ENCODE measurements around the gene MGAT3.

DNA sequence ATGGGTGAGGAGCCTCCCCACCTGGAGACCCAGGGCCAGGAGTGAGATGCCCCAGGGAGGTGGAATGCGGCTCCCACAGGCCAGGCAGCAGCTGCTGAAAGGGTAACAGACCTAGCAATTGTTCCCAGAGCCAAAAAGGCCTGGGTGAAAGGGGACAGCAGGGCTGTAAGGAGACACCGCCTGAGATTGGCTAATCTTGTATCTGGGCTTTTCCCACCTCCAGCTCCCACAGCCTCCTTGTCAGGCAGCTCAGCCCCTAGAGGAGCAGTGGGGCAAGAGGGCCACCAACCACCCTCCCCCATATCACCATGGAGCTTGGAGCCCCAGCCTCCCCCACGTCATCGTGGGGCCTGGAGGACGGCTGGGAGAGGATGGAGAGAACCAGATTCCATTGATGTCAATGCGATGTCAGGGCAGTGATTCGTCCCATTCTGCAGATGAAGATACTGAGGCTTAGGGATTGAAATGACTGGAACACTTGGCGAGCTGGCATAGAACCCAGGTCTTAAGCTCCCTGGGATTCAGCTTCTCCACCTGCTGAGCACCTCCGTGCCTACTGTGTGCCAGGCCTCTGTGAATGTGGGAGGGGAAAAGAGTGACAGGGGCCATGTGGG is 2.9 kb upstream of the MGAT3 start:
- TF ChIP-seq EZH2 (IDR thresholded peaks at IDR 0.05) (no peak), POLR2AphosphoS5 (IDR thresholded peaks at IDR 0.05; ENCODE audit: borderline replicate concordance, low read depth, low read length) (no peak)

Measured in SK-N-MC (cell line).